ENCODE measurements around the gene ANTXR2.

The ANTXR2 gene

DNA sequence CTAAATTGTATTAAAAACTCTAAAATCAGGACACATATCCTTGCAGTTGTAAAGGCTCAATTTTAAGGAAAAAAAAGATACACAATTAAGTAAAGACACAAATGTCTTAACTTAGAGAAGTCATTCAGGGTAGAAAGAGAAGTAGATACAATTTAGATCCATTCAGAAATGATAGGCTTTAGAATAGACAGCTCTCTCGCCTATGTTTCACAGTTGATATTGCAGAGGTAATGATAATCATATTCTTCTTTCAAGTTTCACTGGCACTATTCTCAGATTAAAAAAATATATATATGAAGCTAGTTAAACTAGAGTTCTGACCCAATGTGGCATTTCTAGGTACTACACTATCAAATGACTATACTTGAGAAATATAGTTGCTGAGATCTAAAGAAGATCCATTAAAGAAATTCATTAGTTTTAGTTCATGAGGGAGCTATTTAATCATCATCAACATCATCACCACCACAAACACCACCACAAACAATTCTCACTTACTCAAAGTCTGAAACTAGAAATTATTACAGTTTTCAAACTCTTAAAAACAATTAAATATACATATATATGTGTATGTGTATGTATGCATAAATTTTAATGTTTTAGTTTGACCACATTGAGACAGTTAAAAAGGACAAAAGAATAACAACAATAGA is 93.1 kb downstream of the ANTXR2 start:
- DNase-seq, result no peak

DNA sequence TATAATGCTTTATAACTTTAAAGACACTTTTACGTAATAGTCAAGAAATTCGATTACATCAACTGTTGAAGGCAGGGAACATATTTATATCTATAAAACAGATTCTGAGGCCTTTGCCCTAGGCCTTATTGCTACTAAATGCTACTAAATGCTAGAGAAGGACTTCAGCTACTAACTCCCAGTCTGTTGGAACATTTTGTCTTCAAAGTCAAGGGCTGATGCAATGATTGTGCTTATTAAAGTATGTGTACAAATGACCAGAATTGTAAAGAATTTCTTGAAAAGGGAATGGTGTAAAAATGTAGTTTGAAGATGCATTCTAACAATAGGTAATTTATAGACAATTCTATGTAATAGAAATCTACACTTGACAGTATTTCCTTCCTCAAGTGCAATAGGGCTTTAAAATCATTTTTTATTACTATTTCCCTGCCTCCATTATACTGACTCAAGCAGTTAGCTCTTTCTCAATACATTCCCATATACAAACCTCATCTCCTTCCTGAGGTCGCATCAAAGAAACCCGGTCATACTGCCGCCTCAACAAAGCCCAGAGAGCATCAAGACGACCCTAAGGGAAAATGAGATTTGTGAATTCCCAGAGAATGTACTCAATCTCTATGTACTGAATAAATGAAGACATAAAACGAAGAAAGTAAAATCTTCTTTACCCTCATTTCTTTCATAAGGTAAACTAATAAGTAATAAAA is 95.7 kb downstream of the ANTXR2 start:
- no peak for DNase-seq

DNA sequence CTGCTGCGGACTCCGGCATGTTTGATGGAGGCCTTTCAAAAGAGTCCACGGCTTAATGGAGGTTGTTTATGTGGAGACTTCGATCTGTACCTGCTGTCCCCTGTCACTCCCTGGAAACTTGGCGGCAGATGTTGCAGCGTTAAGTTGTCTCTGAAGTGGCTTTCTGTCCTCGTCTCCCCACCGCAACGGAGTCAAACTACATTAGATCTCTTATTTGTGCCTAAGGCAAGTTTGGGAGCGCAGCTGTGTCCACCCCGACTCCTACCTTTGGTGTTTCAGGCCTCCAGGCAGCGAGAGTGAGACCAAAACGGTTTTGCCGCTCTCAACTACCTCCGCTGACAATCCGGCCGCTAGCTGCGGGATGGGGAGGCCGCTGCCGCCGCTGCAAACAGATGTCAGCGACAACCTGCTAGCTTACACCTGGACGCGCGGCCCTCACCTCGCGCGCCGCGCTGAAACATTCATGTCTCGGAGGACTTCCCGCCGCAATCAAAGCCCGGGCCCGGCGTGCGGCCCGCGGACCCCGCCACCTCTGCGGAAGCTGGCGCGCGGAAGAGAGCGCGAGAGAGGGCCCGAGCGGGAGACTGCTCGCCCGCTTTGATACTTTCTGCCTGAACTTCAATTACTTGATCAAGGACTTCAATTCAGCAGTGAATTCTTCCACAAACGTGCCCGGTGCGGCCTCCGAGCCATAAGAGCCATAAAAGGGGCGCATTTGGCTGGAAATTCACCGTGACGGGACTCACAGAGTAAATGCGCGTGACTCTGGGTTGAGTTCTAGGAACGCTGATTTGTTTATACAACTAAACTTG is 108.4 kb downstream of the ANTXR2 start:
- DNase-seq, result no peak

DNA sequence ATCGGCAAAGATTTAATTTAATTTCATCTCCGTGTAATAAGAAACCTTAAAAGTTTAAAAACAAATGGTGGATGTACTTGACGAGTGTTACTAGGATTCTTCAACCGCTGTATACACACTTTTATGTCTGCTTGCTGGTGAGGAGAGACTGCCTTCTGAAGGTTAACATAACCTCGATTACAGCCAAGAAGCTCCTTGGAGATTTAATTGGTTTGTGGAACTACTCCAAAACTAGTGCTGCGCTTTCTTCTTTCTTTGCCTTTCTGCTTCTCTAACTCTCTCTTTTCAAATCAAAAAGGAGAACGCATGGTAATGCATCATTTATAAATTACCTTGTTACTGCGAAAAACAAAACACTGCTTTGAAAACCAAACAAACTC is 109.0 kb downstream of the ANTXR2 start:
- no peak for DNase-seq

DNA sequence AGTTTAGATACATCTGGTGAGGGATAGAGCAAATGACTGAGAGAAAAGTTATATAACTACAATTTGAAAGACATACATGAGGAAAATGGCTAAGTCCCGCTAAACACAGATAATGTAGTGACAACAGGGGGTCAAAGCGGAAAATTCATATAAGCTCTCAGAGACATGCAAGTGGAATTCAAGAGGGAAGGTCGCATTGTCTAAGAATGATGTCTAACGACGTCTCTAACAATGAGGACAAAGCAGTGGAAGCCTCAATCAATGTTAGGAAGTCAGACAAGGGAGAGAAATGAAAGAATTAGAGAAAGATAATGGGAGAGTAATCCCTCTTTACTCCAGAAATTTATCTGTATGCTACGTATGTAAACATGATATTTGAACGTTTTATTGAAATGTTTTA is 113.4 kb downstream of the ANTXR2 start:
- no peak for DNase-seq

DNA sequence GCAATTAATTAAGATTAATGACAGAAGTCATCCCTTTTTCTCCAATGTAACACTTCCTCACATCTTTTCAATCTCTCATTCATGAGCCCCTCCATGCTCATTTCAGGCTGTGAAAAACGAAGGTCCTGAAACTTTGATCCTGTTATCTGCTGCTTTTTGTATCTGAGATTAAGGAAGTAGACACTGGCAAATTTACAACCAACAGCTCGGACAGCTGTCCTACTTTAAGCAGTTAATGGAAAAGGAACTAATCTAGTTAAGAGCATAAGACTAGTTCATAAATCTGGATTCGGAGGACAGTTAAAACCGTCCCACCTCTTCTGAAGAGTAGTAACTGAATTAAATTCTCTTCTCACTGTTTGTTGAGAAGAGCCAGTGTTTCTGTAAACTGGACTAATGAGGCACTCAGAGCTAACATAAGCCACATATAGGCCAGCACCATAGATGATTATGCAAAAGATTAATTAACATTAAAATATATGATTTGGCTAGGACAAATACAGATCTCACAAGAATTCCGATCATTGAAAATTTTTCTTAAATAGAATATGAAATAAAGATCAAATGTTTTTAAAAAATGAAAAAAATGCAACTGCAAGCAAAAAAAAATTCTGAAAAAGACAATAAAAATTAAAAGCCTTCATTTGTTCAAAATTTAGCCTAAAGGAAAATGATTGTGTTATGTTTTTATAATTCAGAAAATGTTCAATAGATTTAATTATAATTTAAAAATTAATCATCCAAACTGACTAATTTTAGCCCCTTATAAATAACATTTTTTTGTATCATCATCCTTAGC is 114.4 kb downstream of the ANTXR2 start:
- DNase-seq, result no peak

DNA sequence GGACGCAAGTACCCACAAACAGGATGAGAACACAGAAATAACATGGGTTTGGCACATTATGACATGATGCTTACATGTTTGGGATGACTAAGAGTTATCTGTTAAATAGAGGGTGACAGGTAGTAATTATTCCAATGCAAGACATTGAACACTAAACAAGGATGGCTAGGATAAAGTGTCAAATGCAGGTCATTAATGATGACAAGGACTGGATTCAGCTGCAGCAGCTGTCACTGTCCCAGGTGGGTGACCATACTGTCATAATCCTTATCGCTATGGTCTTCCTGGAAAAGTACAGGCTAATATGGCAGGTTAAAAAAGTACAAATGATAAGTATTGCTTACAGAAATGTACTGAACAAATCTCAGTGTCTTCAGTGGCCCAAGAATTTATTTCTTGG is 123.9 kb downstream of the ANTXR2 start:
- no peak for DNase-seq

DNA sequence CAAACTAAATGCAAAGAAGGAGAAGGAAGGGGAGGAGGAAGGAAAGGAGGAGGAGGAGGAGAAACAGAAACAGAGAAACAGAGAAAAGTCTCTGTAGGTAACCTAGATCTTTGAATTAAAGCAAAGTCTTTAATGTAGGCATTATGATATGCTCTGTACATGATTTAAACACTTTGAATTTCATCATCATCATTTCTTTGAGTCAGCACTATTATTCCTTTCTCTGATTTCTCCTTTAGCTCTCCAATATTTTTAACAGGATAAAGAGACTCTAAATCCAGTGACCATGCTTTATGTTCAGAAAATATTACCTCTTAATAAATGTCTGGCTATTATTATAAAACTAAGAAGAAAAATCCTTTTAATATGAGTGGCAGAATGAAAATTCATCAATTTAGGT is 124.3 kb downstream of the ANTXR2 start:
- no peak for DNase-seq

DNA sequence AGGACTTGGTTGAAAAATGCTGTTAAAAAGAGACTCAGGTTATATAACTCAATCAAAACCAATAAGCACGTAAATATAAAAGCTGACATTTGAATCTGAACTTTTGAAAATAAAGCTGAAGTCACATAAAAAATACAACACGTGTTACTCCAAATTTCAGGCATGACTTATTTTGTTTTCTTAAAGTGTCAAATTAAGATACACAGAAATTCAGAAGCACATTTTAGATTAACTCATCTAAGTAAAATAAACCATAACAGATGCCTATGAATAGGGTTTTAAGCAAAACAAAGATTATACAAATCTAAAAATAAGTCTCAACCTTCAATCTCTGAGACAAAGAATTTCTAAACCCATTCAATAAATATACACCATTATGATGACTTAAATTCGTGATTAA is 124.8 kb downstream of the ANTXR2 start:
- no peak for DNase-seq

DNA sequence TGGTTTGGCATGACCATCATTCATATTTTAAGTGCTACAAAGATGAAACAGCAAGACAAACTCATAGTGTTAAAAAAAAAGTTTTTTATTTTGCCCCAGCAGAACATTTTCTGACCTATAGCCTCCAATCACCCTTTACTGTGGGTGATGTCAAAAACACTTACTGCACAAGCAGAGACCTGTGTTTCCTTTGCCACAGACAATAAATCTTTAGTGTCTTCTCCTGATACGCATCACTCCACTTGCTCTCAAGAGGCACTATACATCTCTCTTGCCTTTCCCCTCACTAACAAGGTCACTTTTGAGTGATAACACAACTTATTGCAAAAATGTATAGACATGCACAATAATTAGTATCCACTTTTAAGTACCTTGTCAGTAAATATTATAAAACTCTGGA is 125.6 kb downstream of the ANTXR2 start:
- no peak for DNase-seq

DNA sequence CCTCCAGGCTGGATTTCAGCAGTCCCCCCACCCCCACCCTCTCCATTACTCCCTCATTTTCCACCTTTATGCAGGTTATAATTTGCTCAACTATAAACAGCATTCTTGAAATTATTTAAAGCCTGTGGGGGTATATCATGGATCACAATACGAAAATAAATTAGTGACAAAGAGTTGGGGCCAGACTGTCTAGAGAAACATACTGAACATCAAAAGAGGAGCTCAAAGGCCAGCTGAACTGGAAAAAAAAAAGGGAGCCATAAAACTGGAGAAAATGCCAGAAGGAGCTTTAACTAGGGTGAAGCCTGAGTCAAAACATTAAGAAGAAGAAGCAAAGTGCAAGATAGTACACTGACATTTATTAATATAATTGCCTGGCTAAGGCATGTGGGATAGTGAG is 137.8 kb downstream of the ANTXR2 start:
- DNase-seq, result no peak

DNA sequence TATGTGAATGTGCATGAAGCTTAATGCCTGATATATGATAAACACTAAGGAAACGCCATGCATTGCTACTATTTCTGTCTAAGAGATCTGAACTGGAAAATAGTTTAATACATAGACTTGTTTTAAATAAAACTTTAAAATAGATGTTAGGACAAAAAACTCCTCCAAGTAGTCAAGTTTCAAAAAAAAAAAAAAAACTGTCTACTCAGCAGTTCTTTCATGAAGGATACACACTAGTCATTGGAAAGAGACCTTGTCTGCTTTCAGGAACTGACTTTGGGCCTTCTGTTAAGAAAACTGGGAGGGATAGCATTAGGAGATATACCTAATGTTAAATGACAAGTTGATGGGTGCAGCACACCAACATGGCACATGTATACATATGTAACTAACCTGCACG is 138.4 kb downstream of the ANTXR2 start:
- DNase-seq, result no peak

DNA sequence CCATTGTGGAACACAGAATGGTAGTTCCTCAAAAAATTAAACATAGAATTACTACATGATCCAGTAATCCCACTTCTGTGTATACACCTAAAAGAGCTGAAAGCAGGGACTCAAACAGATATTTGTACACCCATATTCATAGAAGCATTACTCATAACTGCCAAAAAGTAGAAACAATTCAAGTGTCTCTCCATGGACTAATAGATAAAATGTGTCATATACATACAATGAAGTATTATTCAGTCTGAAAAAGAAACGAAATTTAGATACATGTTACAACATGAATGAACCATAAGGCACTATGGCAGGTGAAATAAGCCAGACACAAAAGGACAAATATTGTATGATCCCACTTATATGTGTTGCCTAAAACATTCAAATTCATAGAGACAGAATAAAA is 145.1 kb downstream of the ANTXR2 start:
- no peak for DNase-seq

DNA sequence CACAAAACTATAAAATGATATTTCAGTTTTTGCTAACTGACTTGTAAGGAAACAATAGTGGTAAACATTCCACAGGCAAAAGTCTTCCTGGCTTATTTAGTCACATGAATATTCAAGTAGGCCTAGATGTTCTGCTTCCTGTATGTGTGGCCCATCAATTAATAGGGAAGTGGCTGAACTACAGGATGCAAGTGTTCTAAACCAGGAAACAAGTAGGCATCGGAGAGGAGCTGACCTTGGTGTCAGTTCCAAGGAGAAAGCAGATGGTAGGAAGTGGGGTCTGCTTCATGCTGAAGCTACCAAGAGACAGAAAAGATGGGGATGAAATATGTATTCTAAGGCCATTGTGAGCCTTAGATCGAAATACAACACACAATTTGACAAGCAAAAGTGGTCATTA is 149.7 kb downstream of the ANTXR2 start:
- no peak for DNase-seq

DNA sequence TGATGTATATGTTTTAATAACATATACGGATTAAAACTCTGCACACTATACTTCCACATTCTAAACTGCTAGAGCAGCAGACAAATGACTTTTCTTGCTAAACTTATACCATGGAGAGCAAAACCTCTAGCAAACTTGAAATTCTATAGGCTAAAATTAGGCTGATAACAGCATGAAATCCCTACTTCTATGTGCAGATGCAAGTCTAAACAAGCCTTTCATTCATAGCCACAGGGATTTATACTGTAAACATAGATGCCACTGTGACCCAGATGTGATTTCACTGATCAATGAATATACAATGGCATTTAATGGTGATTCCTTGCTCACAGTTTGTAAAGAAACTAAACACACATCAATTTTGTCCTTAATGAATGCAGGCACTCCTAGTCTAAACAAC is 151.0 kb downstream of the ANTXR2 start:
- DNase-seq, result no peak

DNA sequence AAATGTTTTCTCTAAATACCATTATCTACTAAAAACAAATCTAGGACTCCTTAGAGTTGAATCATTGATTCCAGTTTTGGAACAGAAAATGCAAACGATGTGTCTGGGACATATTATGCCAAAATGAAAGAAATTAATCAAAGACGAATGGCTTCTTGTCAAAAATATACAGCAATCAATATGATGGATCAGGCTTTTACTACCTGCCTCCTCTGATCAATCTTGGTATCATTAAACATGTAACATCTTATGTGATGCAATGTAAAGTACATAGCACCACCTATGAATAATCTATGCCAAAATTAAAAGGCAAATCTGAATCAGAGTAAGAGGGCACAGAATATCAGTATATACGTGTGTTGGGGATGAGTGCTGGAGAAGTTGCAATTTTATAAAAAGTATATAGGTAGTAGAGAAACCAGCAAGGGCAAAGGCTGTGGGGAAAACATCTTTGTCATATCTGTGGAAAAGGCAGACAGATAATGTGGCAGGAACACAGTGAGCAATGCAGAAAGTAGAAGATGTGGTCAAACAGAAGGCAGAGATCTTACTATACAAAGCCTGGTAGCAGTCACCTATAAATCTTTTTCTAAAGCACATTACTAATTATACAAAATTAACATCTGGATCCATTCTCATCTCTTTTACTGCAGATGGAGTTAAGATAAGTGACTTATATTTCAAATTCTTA is 152.7 kb downstream of the ANTXR2 start:
- no peak for DNase-seq

DNA sequence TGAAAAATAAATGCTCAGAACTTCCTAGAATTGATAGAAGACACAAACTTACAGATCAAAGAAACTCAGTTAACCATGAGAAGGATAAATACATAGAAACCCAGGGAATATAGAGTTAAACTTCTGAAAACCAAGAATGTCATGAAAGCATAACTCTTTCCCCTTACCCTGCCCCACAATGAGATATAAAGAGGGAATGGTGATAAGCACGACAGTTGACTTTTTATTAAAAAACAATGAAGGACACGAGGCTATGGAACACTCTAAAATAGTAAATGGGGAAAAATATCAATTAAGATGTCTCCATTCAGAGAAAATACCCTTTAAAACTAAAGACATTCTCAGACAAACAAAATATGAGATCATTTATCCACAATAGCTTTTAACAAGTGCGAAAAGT is 154.7 kb downstream of the ANTXR2 start:
- no peak for DNase-seq

DNA sequence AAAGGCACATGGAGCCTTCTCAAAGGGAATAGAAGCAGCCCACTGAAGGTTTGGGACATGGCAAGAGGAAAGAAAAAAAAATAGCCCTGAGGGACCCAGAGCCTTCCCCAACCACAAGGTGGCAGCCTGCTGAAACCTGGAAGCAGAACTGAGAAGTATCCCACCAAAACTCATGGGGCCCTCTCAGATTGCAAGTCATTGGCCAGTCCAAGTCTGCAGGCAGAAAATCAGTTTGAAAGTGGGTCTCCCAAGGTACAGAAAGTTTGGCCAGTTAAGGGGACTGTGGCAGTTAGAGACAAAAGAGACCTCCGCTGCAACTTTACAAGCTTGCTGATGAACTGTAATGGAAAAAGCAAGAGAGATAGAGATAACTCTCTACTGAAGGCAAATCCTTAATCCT is 155.8 kb downstream of the ANTXR2 start:
- DNase-seq, result no peak

DNA sequence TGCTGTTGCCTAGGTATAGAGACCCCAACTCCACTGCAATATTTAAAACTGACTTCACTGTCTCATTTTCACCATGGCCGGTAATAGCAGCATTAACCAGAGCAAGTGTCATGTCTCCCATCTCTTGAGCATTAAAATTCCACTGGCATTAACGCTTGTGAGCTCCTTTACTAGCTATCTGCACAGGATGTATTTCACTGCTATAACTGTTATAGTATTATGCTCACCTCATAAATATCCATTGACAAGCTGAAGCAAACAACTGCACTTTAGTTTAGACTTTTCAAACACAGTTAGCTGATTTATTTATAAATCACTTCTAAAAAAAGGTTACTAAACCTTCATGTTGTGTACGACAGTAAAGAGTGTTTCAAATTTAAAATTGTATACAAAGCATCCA is 157.8 kb downstream of the ANTXR2 start:
- DNase-seq, result no peak

DNA sequence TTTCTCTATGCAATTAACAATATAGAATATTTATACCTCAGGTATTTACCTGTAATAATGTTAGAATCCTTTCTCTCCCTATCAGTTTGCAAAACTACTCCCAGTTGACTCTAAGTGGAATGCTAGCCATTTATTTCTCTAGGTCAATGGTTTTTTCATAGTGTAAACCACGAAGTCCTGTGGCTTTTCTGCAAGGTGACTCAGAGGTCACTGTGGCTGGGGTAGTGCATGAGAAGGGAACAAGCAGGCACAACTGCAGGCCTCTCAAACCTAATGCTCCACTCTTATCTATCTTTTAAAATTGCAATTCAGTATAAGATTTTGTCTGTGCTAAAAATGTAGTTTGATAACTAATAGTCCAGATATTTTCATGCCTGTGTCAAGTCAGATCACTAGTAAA is 159.4 kb downstream of the ANTXR2 start:
- DNase-seq, result no peak

DNA sequence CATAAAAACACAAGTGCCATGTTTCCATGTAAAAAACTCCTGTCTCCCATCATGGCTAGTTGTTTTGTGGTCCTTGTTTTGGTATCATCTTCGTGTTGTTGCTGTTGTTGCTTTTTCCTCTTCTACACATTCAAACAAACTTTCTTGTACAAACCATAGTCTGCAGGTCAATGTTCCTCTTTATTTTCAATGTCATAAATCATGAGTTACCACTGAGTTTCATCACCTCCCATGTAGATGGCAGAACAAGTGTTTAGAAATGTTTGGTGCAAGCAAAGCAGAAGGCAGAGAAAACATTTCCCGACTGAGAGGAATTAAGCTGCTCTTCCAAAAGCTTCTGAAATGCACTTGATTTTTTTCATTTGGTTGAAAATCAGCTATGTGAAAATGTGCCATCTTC is 166.0 kb downstream of the ANTXR2 start:
- DNase-seq, result no peak

DNA sequence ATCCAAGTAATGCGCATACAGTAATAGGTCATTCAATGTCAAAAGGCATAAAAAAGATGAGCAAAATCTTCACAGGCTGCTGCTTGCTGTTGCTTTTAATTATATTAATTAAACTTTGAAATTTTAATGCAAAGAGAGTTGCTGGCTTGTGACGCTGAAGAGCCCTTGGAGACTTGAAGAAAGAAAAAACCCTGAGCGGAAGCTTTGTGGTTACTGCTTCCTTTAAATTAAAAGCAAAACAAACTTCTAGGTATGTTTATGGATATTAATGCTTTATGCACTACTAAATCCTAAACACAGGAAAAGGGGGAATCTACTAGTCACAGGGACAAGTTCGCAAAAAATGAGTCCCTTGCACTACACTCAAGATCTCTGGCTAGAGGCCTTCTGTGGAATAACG is 166.7 kb downstream of the ANTXR2 start:
- no peak for DNase-seq

DNA sequence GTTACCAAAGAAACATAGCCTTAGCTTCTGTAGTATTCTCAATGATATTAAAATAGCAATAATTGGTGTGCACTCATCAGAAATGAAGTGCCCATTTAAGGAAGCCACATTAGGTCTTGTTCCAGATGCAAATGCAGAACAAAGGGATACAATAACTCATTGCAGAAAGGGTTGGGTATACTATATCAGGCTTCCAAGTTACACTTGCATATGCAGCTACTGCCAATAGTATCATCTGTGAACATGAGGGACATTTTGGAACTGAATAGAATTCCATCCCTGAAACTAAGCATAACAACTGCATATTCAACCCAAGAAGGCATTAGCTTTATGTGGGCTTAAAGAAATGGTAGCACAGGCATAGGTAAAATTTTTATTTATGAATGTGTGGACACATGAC is 167.8 kb downstream of the ANTXR2 start:
- no peak for DNase-seq
